ENCODE data around the gene KRTAP16-1.
"Not testable (repeated sequence)": the region's sequence is repeated elsewhere in the genome, so short reads cannot be mapped to it uniquely, and the experiment has no call there.

- TF ChIP-seq CTCF (IDR thresholded peaks at IDR 0.05); E2F4 (CRISPR knock-in tag; IDR thresholded peaks at IDR 0.05; ENCODE audit: borderline replicate concordance, low read depth); SP1 (CRISPR knock-in tag; conservative IDR thresholded peaks at IDR 0.05); E2F5 (CRISPR knock-in tag; IDR thresholded peaks at IDR 0.05); IRF1 (CRISPR knock-in tag; IDR thresholded peaks at IDR 0.05); ATF2 (CRISPR knock-in tag; IDR thresholded peaks at IDR 0.05; ENCODE audit: borderline replicate concordance, low read depth); NR2C2 (CRISPR knock-in tag; IDR thresholded peaks at IDR 0.05); MYBL2 (CRISPR knock-in tag; IDR thresholded peaks at IDR 0.05); E2F1 (CRISPR knock-in tag; IDR thresholded peaks at IDR 0.05); IRF2 (CRISPR knock-in tag; IDR thresholded peaks at IDR 0.05; ENCODE audit: borderline replicate concordance, low read depth); ELF4 (CRISPR knock-in tag; IDR thresholded peaks at IDR 0.05; ENCODE audit: low read depth); FOXP1 (CRISPR knock-in tag; IDR thresholded peaks at IDR 0.05; ENCODE audit: borderline replicate concordance); JUN (CRISPR knock-in tag; IDR thresholded peaks at IDR 0.05); CBFB (CRISPR knock-in tag; IDR thresholded peaks at IDR 0.05; ENCODE audit: low read depth): not testable (repeated sequence)
Measured at GRCh38 chr17:41271323-41271722, 37.8 kb downstream of the KRTAP16-1 start.
